GM21381 (cell line): ENCODE data around the gene RBMS3.

Experiments
- ATAC-seq: cut with Tn5 transposase; IDR thresholded peaks from one replicate; pipeline ENCODE4 v1.9.1; 2021; ENCODE audit warnings: mild to moderate bottlenecking, moderate library complexity; ENCODE audit not compliant: unreplicated experiment

The RBMS3 gene

DNA sequence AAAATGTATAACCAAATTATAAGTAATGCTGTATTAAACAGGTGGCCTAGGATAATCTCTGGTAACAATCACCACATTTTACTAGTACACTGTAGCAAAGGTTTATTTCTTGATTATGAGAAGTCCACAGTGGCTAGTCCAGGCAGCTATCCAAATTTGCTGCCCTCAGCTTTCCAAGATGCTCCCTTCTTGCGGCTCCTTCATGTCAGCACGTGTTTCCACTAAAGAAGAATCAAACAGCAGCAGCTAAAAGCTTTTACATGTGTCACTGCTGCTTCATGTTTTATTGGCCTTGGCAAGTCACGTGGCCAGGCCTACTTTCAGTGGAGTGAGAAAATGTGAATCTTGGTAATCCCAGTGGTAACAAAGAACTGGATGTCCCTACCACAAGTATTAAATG, 5.6 kb upstream of the RBMS3 start:
- ATAC-seq, result no peak

DNA sequence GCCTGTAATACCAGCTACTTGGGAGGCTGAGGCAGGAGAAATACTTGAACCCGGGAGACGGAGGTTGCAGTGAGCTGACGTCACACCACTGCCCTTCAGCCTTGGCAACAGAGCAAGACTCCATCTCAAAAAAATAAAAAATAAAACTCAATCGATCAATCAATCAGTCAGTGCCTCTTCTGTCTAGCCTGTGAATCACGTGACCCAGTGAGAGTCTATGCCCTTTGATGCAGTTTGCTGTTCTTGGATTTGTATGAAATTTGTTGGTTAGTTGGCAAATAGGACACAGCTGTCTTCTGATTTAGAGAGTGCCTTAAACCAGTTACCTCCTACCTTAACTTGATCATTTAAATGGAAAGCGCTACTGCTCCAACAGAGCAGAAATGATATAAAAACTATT, 3.6 kb upstream of the RBMS3 start:
- no peak for ATAC-seq

DNA sequence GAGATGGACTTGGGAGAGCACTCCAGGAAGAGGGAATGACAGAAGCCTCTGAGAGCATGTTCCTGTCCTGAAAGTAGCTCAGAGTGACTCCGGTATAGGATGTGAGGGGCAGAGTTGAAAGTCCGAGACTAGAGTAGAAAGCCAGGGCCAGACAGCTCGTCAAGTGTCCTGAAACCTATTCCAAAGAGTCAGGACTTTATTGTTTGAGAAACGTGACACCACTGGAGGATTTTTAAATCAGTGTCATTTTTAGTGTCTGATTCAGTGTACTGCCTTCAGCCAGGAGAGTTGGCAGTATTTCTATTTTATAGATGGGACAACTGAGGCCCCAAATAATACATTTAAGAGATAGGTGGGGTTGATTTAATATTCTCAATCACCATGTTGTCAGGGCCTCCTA, 1.6 kb upstream of the RBMS3 start:
- no peak for ATAC-seq

DNA sequence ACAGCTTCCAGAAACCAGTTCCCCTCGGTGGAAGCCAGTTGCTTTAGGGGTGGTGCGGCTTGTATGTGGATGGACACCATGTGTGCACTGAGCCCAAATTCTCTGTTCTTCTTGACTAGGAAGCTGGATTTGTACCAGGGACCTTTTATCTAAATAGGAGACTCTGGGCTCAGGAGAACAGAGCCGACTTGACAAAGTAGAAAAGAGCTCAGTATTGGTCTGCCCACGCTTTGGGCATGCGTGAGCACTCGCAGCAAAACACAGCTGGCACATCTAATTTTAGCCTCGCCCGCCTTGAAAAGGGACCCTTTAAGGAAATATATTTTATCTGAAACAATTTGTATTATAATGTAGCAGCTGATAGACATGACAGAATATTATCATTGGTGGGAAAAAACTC, 1.1 kb upstream of the RBMS3 start:
- ATAC-seq, result no peak

DNA sequence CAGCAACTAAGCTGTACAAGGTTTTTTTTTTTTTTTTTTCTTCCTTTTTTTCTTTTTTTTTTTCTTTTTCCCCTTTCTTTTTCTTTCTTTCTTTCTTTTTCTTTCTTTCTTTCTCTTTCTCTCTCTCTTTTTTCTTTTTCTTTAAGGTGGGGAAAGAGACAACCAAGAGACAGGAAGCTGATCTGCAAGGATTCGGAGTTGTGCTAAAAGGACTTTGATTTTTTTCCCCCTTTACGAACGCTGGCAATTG, 148 bp downstream of the RBMS3 start:
- ATAC-seq, result no peak

DNA sequence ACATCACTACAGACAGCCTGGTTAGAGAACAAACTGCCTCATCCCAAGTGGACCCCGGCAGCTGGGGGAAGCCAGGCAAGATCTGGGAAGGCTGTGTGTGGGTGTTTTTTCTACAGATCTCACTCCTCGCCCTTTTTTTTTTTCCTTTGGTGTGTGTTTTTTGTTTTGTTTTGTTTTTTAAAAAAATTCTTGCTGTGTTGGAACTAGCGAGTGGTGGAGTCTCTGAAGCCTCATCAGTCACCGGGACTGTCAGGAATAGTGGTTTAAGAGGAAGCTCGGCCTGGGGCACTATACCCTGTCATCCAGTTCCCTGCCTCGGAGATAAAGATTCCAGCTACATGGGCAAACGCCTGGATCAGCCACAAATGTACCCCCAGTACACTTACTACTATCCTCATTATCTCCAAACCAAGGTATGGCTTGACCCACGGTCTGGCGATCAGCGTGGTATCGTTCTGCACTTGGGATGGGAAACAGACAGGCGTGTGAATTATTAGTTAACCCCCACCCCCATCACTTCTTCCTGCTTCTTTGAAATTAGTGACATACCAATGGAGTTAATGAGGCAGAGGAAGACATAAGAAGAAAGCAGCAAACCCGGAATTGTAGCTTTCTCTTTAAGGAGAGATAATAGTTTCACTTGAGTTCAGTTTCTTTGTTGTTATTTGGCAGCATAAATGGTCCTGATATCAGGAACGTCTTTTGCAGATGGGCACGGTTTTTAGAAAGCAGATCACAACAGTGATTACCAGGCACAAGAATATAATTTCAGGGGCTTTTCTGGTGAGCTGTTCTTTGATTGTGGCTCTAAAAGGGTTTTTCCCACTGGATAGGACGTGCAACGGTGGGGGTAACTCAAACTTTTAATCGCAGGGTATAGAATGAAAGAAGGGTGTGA, 722 bp downstream of the RBMS3 start:
- peak; percentile 50 for ATAC-seq

DNA sequence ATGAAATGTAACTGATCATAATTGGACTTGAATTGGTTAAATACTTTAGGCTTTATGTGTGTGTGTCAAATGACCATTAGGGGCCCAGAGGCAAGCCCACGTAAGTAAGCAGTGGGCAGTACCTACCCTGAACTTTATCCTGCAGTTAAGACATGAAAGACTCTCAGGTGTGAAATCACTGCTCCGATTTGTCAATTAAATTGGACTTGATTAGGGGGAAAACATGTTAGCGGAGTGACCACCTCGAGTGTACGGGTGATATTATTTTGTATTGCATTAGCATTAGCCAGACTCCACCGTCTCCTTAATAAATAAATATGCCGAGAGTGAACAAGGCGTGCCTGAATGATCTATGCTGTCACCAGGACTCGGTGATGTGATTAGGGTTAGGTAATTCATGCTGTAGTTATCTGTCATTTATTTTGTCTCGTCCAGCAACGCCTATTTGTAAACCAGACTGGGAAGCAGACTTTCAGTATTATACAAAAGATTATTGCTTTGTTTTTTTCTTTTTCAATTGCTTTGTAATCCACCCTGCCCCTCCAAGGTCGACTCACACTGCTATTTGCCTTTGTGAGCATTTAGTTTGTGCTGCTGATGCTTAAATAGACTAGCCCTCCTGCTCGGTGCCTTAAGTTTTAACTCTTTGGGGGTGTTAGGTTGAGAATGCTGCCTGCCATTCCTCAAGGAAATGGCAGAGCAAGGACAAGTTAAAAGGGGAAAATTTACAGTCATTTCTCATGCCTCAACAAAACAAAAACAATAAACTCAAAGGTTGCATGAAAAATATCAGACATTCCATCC, 1.8 kb downstream of the RBMS3 start:
- no peak for ATAC-seq

DNA sequence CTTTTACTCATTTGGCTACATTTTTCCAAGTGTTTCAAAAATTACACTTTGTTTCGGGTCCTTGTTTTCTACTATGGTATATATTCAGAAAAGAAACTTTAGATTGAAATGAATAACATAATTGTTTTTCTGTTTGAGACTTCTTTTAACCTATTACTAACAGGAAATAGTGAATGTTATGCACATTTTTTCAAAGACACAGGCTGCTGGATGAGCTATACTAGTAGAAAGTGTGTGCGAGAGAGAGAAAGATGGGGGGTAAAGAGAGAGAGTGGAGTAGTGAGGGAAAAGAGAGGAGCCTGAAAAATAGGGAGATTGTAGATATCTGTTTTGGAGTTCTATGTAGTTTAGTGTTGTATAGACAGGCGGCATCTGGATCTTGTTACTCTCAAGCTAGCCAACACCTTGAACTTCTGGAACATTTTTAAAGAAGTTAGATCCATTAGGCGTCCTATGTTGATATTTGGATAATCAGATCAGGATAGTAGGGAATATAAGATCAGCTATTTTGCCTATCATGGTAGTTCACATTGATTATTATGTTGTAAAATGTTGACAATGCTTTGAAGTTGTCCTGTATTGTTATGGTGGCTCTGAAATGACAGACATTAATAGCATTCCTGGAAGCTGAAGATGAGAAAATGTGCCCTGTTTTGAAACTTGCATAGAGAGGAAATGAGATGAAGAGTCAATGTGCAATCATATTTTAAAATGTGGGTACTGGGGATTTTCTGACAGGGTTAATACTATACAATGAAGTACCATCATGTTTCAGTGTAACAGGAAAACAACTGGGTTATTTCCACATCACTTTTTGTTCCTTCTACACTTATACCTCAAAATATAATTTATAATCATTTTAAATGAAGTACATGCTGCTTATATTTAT, 2.6 kb downstream of the RBMS3 start:
- ATAC-seq, result no peak

DNA sequence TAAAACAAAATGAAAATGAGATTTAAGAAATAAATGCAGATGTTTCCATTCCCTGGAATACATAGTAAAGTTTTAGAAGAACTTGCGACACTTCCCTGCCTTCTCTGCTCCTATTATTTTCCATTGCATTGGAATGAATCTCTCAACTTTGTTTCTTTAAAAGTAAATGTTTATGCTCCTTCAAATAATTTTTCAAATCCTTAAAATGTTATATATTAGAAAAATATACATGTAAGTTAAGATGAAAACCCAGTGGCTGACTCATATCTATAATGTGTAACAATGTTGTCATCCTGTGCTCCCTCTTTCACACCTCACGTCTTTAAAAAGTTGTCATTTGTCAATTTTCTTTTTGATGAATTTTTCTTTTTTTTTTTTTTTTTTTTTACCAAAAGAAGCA, 3.6 kb downstream of the RBMS3 start:
- no peak for ATAC-seq

DNA sequence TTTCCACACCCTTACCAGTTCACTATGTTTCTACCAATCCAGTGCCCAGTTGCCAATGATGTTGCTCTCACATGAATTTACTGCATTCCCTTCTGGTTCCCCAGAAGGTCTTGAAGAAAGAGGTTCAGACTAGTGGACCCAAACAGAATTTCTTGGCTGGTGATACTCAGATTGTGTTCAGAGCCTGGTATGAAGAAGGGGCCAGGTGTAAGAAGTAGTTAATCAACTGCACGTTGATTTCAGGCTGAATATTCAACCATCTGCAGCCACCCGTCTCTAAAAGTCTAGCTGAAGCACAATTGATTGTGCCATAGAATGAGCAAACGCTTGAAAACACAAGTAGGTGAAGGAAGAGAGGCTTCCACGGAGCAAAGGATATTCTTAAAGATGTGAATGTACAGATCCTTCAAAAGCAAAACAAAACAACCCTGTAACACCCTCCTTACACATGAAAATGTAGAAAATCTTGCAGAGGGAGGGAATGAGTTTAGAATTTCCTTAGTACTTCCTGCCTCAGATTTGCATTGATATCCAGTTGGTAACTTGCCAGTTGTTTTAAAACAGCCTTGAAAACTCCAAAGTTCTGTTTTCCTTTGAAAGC, 4.7 kb downstream of the RBMS3 start:
- ATAC-seq, result no peak

DNA sequence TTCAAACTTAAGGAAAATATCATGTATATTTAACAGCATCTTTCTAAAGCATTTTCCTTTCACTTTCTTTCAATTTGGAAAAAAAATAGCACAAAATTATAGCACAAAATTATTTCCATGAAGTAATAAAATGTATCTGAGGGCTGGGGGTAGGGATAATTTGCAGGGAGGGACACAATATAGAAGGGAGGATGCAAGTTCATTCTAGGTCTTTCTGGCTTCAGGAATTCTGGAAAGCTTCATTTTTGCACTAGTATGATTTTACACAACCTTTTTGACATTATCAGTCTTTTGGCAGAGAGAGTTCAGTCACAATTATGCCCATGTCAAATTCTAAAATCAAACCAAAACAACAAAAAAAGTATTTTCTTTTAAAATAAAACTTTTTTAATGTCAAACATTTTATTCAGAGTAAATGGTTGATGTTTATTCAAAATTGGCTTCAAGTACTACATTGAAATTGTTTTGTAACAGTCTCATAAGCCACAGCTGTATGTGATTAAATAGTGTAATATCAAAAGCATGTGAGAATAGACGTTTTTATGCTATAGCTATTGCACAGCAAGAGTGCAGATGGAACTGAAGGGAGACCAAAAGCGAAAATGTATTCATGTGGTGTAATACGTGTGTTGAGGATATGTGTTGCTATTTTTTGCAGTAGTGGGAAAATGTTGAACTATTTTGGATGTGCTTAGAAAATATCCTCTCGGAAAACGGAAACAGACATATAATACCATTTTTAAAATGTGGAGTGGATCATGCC, 5.8 kb downstream of the RBMS3 start:
- ATAC-seq, result no peak

DNA sequence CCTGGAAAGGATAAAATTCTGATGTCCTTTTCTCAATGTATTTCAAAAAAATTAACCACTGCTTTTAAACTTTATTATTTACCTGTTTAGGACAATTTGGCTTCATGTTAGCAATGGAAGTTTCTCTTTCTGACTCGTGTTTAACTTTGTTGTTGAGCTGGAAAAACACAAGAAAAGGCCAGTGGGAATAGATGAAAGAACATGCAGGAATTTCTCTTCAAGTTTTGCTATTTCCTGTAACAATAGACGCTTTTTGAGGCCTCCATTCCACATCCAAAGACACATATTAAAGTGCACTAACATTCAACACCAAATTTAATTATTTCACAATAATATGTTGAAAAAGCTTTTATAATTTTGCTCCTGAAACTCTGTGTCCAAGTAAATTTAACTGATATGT, 9.7 kb downstream of the RBMS3 start:
- ATAC-seq, result no peak

DNA sequence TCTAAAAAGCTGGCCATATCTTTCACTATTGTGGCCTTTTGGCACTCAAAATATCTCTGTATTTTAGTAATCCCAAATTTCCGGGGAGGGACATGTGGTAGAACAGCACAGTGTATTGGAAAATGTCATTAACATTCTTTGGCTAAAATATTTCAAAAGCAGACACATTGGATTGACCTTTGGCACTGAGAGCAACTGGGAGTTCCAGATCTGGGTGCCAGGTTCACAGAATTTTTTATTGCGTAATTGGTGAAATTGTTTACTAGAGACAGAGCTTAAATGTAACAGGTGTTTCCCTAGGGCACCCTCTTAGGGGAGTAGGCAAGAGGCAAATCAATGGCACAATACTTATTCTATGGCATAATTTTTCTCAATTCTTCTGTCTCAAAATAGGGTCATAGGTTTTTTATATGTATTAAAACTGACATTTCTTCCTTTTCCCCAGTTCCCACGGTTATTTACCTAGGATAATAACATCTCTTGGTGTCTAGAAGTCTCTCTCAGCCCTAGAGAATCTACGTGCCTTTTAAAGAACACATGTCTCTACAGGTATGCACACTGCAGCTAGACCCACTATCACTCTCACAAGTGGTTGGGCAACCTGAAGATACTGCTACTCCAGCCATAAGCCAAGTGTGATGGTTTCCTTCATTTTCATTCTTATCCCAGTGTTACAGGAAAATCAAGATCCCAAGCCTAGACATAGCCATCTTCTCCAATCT, 10.6 kb downstream of the RBMS3 start:
- no peak for ATAC-seq

DNA sequence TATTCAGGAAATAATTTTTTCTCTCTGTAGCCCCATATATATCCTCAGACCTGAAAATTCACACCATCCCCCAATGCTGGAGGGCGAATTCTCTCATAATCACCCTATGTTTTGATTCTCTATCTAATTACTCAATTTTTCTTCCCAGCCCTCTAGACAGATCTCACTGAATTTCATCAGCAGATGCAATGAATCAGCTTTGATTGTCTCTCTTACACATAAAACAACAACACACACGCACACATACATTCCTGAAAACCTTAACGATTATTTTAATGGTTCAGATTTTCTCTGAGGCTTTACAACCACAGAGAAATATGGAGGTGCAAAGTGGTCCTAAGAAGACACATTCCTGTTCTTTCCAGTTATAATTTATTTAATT, 11.1 kb downstream of the RBMS3 start:
- no peak for ATAC-seq

DNA sequence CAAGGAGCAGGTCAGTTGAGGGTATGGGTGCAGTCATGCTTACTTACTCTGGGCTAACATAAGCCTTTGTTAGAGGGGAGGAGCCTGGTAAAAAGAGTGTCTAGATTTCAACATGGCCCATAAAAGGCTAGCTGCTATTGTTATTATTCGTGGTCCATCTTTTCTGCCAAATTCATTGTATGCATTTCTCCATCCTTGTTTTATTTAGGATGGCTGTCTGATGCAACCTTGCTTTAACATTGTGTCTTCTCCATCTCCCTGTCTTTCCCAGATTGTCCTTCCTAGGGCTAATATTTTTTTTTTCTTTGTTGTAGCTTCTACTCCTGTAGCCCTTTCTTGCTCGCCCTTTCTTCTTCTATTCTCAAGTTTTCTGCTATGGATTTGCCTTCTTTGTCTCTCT, 12.6 kb downstream of the RBMS3 start:
- ATAC-seq, result no peak

DNA sequence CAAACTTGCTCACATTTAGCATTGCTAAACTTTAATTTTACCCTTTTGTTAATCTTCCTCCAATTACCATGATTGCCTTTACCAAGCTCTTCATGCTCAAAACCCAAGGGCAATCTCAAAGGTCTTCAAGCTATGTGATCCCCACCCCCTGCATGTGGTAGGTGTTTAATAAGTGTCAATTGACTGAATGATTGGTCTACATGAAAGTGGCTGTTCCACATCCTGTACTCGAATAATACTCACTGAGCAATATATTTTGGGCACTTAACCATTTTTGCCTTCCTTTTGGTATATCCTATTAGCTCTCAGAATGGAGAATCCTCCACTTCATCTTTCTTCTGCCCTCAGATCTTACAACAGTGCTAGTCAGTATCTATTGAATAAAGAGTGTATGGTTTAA, 17.1 kb downstream of the RBMS3 start:
- no peak for ATAC-seq

DNA sequence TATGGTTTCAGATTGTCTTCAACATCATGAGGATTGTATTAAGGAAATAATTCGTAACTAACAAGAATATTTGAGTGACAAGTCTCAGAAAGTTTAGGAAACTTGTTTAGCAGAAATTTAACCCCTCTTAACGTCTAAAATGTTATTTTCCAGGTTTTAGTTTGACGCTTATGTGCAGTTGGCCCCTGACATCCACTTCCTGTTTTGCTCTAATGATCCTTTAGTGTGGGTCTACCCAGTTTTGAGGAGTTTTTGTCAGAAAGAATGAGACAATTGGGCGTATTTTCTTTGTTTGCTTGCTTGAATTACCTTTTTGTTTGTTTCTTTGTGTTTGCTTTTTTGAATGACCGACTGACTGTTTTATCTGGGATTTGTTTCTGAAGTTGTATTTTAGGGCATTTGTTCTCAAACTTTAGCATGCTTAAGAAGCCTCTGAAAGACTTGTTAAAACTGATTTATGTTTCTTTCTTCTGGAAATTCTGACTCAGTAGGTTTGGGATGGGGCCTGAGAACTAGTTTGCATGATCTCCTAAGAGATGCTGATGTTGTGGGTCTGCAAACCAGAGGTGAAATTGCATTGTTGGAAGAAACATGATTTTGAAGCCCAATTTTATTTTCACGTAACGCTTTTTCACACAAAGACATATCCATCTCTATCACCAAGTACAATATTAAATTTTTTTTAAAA, 20.6 kb downstream of the RBMS3 start:
- ATAC-seq, result no peak

DNA sequence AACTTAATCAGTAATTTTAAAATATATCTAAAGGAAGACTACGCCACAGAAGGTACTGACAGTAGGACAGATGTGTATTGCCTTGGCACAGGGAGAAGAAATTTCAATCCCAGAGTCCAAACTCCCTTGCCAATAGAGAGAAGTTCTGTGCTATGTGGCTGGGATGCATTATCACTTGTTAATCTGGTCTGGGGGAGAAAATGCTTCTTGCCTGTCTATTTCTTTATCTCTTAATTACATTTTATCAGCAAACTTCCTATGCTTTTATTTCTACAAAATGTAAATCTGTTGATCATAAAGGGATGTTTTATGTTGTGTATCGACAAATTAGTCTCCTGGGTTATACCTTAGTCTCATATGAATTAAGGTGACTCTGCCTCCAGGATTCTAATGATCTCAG, 21.7 kb downstream of the RBMS3 start:
- ATAC-seq, result no peak

DNA sequence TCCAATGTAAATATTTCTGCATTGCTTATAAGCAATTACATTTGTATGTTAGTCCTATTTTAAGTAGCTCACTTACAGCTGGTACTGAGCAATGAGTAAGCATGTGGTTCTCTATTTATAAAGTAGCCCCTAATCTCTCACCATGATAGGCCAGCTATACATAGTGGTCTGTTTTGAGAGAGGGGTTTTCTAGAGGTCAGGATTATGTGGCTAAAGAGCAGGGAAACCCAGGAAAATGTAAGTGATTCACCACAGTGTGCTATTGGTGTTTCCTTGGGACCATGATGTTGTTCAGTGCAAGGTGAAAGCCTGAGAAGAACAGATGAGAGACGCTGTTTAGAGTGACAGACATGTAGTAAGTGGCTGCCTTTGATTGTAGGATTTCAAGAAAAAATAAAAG, 26.4 kb downstream of the RBMS3 start:
- ATAC-seq, result no peak
